ENCODE data around the gene ARNT2. TPM values are rescaled to one million over a fixed set of nuclear protein-coding genes. Genes with fewer than 3 reads are reported as not detected.
A peak's percentile ranks its signal among the peaks of the same experiment; 100 is the strongest.

Gene ARNT2
- total RNA-seq, 1 donor from 2014 or later, result 72.4 TPM

GRCh38 chr15:80480909-80481308, 76.7 kb downstream of the ARNT2 start:
- peak overlapping the region; percentile 83 for H3K27ac Mint-ChIP-seq (ENCODE audit: unreplicated experiment)
- H3K9me3 Mint-ChIP-seq (ENCODE audit: unreplicated experiment), result peaks cover 4% of the 10 kb centered on the region
- peak overlapping the region; percentile 44 for H3K4me3 Mint-ChIP-seq (ENCODE audit: unreplicated experiment)
- peaks cover 41% of the 10 kb centered on the region for H3K36me3 Mint-ChIP-seq (ENCODE audit: unreplicated experiment)
- DNase-seq (ENCODE audit: extremely low spot score, unreplicated experiment), result no peak
- no peaks in the 10 kb centered on the region for H3K27me3 Mint-ChIP-seq (ENCODE audit: unreplicated experiment)
- TF ChIP-seq, protein P1, sequence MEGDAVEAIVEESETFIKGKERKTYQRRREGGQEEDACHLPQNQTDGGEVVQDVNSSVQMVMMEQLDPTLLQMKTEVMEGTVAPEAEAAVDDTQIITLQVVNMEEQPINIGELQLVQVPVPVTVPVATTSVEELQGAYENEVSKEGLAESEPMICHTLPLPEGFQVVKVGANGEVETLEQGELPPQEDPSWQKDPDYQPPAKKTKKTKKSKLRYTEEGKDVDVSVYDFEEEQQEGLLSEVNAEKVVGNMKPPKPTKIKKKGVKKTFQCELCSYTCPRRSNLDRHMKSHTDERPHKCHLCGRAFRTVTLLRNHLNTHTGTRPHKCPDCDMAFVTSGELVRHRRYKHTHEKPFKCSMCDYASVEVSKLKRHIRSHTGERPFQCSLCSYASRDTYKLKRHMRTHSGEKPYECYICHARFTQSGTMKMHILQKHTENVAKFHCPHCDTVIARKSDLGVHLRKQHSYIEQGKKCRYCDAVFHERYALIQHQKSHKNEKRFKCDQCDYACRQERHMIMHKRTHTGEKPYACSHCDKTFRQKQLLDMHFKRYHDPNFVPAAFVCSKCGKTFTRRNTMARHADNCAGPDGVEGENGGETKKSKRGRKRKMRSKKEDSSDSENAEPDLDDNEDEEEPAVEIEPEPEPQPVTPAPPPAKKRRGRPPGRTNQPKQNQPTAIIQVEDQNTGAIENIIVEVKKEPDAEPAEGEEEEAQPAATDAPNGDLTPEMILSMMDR (IDR thresholded peaks at IDR 0.05), result no peak
- H3K4me1 Mint-ChIP-seq (ENCODE audit: unreplicated experiment), result peaks cover 82% of the 10 kb centered on the region

- H3K4me3 Mint-ChIP-seq (ENCODE audit: unreplicated experiment), result no peak overlapping the region
- DNase-seq (ENCODE audit: extremely low spot score, unreplicated experiment), result no peak
- peaks cover 28% of the 10 kb centered on the region for H3K36me3 Mint-ChIP-seq (ENCODE audit: unreplicated experiment)
- no peaks in the 10 kb centered on the region for H3K9me3 Mint-ChIP-seq (ENCODE audit: unreplicated experiment)
- H3K27me3 Mint-ChIP-seq (ENCODE audit: unreplicated experiment), result no peaks in the 10 kb centered on the region
- TF ChIP-seq, protein P1 (IDR thresholded peaks at IDR 0.05), result no peak
- peak overlapping the region; percentile 87 for H3K27ac Mint-ChIP-seq (ENCODE audit: unreplicated experiment)
- H3K4me1 Mint-ChIP-seq (ENCODE audit: unreplicated experiment), result peaks cover 92% of the 10 kb centered on the region
Observed at GRCh38 chr15:80482696-80483095, 78.5 kb downstream of the ARNT2 start.

GRCh38 chr15:80483725-80484161, 79.6 kb downstream of the ARNT2 start:
- no peaks in the 10 kb centered on the region for H3K9me3 Mint-ChIP-seq (ENCODE audit: unreplicated experiment)
- DNase-seq (ENCODE audit: extremely low spot score, unreplicated experiment), result no peak
- peak overlapping the region; percentile 87 for H3K27ac Mint-ChIP-seq (ENCODE audit: unreplicated experiment)
- TF ChIP-seq, protein P1 (IDR thresholded peaks at IDR 0.05), result no peak
- peaks cover 17% of the 10 kb centered on the region for H3K36me3 Mint-ChIP-seq (ENCODE audit: unreplicated experiment)
- peaks cover 93% of the 10 kb centered on the region for H3K4me1 Mint-ChIP-seq (ENCODE audit: unreplicated experiment)
- H3K27me3 Mint-ChIP-seq (ENCODE audit: unreplicated experiment), result no peaks in the 10 kb centered on the region
- no peak overlapping the region for H3K4me3 Mint-ChIP-seq (ENCODE audit: unreplicated experiment)

DNA sequence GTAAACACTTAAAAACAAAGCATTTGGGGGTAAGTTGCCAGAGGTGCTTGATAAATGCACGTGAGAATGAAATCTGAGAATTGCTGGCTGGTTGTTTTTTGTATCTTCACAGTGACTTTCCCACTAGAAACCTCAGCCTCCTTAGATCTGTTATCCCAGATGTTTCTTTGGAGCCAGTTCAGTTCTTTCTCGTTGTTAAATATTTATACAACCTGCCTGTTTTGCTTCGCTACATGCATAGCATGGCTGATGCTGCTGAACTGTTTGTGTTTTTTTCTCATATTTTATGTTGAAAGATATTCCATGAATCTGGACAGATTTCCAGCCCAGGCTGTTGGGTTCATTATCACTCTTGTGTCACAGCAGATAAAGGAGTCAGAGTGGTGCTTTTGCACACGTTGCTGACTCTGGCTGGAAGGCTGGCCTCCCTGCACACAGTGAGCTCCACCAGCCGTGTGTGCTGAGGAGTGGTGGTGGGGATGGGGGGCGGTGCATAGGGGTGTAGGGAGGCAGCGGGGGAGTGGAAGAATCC, 80.2 kb downstream of the ARNT2 start:
- peaks cover 13% of the 10 kb centered on the region for H3K36me3 Mint-ChIP-seq (ENCODE audit: unreplicated experiment)
- no peak overlapping the region for H3K4me3 Mint-ChIP-seq (ENCODE audit: unreplicated experiment)
- H3K9me3 Mint-ChIP-seq (ENCODE audit: unreplicated experiment), result no peaks in the 10 kb centered on the region
- TF ChIP-seq, protein P1 (IDR thresholded peaks at IDR 0.05), result no peak
- no peaks in the 10 kb centered on the region for H3K27me3 Mint-ChIP-seq (ENCODE audit: unreplicated experiment)
- peak overlapping the region; percentile 83 for H3K27ac Mint-ChIP-seq (ENCODE audit: unreplicated experiment)
- DNase-seq (ENCODE audit: extremely low spot score, unreplicated experiment), result no peak
- H3K4me1 Mint-ChIP-seq (ENCODE audit: unreplicated experiment), result peaks cover 93% of the 10 kb centered on the region

GRCh38 chr15:80485370-80486164, 81.4 kb downstream of the ARNT2 start:
- TF ChIP-seq, protein P1 (IDR thresholded peaks at IDR 0.05), result no peak
- H3K27ac Mint-ChIP-seq (ENCODE audit: unreplicated experiment), result peak overlapping the region; percentile 83
- DNase-seq (ENCODE audit: extremely low spot score, unreplicated experiment), result no peak
- peaks cover 92% of the 10 kb centered on the region for H3K4me1 Mint-ChIP-seq (ENCODE audit: unreplicated experiment)
- H3K4me3 Mint-ChIP-seq (ENCODE audit: unreplicated experiment), result no peak overlapping the region
- H3K36me3 Mint-ChIP-seq (ENCODE audit: unreplicated experiment), result peaks cover 10% of the 10 kb centered on the region
- no peaks in the 10 kb centered on the region for H3K27me3 Mint-ChIP-seq (ENCODE audit: unreplicated experiment)
- no peaks in the 10 kb centered on the region for H3K9me3 Mint-ChIP-seq (ENCODE audit: unreplicated experiment)
